Lower leg skin (tissue), 4 donors: ENCODE results near the gene TMEM154. TPM values are rescaled to one million over a fixed set of nuclear protein-coding genes. Genes with fewer than 3 reads are reported as not detected.

Source experiments
- DNase-seq, 2 donors: peaks; one replicate each; pipeline ENCODE4 v3.0.0-alpha.2; 2019; ENCODE audit warnings: low spot score in 2 of 2
- H3K4me3 ChIP-seq: fragments of 200-600 bp; sonication (generic); 2 replicates; pipeline ENCODE4 v1.5.1; 2017; ENCODE audit warnings: mild to moderate bottlenecking, low read depth; ENCODE audit not compliant: poor library complexity, severe bottlenecking
- CTCF ChIP-seq, 3 donors: fragments of 450-650 bp; IDR thresholded peaks; one replicate each; pipeline ENCODE4 v1.5.1; 2016; ENCODE audit warnings: antibody characterized with exemption in 3 of 3, mild to moderate bottlenecking in 3 of 3, moderate library complexity in 2 of 3
- POLR2A ChIP-seq, 2 donors: fragments of 450-650 bp; IDR thresholded peaks; one replicate each; pipeline ENCODE4 v1.6.1; 2016 to 2017; ENCODE audit warnings: antibody characterized with exemption in 2 of 2, mild to moderate bottlenecking in 1 of 2, moderate library complexity in 1 of 2
- WGBS, 2 donors: methylation state at CpG; one replicate each; pipeline ENCODE4 v1.1.5; 2018; 5-methylcytosine and 5-hydroxymethylcytosine counted together
- intact Hi-C: fragments of 100-400 bp; cut with DNase I; formaldehyde crosslinking; loops from one replicate; pipeline ENCODE4 v1.15.0; 2023; ENCODE audit warnings: low total_unique reads
- total RNA-seq, 4 donors: library from RNA; depleted of rRNA; stranded (reverse); fragments of >200 nt; gene quantifications; one replicate each; pipeline ENCODE4 v1.1.0, GENCODE V29; 2016

The TMEM154 gene
- total RNA-seq, 4 donors from 2014 or later, result 73.1 to 139 (median 97.5) TPM

GRCh38 chr4:152609481-152609880, 70.3 kb downstream of the TMEM154 start:
- TF ChIP-seq CTCF (IDR thresholded peaks at IDR 0.05) (no peak), POLR2A (IDR thresholded peaks at IDR 0.05) (no peak)
- intact Hi-C loops, result no loop called here
- 91 to 92% methylated on average over 4 of the region's 4 CpGs for WGBS, 2 donors
- DNase-seq, result no peak
- H3K4me3 ChIP-seq, result no peak overlapping the region

GRCh38 chr4:152607178-152607577, 72.6 kb downstream of the TMEM154 start:
- intact Hi-C loops, result no loop called here
- WGBS, 2 donors, result 26 to 42% methylated on average over 7 of the region's 7 CpGs
- no peak overlapping the region for H3K4me3 ChIP-seq
- no peak for TF ChIP-seq POLR2A (IDR thresholded peaks at IDR 0.05)
- TF ChIP-seq CTCF (IDR thresholded peaks at IDR 0.05), result no peak
- DNase-seq, result no peak

DNA sequence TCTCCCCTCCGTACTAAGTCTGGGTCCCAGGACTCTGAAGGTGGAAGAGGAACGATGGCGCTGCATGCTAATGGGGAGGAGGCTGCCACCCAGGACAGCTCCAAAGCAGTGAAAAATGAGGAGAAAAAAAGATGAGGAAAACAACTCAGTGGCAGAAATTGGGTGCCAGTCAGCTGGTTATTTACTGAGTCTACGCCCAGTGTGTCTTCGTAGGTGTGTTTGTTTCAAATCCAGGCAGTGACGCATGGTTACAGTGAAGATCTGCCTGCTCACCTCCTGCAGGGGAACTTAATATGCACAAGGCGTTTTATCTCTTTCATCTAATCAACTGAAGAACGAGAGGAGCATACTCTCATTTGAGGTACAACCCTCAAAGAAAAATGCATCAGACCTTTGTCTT, 73.0 kb downstream of the TMEM154 start:
- no peak for DNase-seq
- intact Hi-C loops, result no loop called here
- H3K4me3 ChIP-seq, result no peak overlapping the region
- WGBS, 2 donors, result 38 to 40% methylated on average over 8 of the region's 8 CpGs
- TF ChIP-seq POLR2A (IDR thresholded peaks at IDR 0.05) (no peak), CTCF (IDR thresholded peaks at IDR 0.05) (no peak)

- intact Hi-C loops, result no loop called here
- DNase-seq, result no peak
- TF ChIP-seq POLR2A (IDR thresholded peaks at IDR 0.05), result no peak
- no peak overlapping the region for H3K4me3 ChIP-seq
- WGBS, 2 donors, result 52 to 58% methylated on average over 10 of the region's 10 CpGs
Observed at GRCh38 chr4:152605641-152606335, 74.0 kb downstream of the TMEM154 start.

DNA sequence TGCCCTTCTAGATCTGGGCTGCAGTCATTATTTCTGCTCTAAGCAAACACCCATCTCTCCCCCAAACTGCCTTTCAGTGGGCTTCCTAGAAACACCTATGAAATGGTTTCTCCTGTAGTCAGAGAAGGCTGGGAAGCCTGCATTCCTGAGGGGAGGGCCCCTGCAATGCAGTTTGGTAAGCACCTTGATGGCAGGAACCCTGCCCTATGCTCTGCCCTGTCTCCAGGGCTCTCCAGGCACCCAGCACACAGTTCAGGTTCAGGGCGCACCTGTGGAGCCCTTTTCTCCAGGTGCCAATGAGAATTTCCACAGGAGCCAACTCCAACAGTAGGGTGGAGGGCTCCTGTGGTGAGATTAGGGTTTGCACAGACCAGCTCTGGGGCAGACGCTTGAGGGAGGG, 74.8 kb downstream of the TMEM154 start:
- 65 to 67% methylated on average over 2 of the region's 2 CpGs for WGBS, 2 donors

GRCh38 chr4:152601156-152601555, 78.6 kb downstream of the TMEM154 start:
- TF ChIP-seq CTCF (IDR thresholded peaks at IDR 0.05), result no peak
- TF ChIP-seq POLR2A (IDR thresholded peaks at IDR 0.05), result no peak
- 45 to 54% methylated on average over 5 of the region's 5 CpGs for WGBS, 2 donors
- no peak overlapping the region for H3K4me3 ChIP-seq
- DNase-seq, result peak in 1 of 2 donors; percentile 28
- intact Hi-C loops, result no loop called here

More for the DNA sequence above, 74.8 kb downstream of the TMEM154 start:
- TF ChIP-seq POLR2A (IDR thresholded peaks at IDR 0.05) (no peak), CTCF (IDR thresholded peaks at IDR 0.05) (no peak)
- DNase-seq, result no peak
- intact Hi-C loops, result no loop called here
- no peak overlapping the region for H3K4me3 ChIP-seq
